ENCODE data around the gene MTAP. TPM values are rescaled to one million over a fixed set of nuclear protein-coding genes. Genes with fewer than 3 reads are reported as not detected.

The MTAP gene
- total RNA-seq, 1 experiment from 2014 or later, result 326 TPM

- TF ChIP-seq ATF3 (IDR thresholded peaks at IDR 0.05) (no peak), ZFX (IDR thresholded peaks at IDR 0.05) (no peak), JUND (IDR thresholded peaks at IDR 0.05) (no peak), ZNF274 (IDR thresholded peaks at IDR 0.05; ENCODE audit: low read depth, low read length) (no peak), YY1 (IDR thresholded peaks at IDR 0.05; ENCODE audit: extremely low read depth, insufficient replicate concordance, low read depth, low read length) (no peak)
These were observed 37.6 kb upstream of the MTAP start (continued) for GRCh38 chr9:21764846-21765245.

GRCh38 chr9:21766096-21766495 lies 36.3 kb upstream of the MTAP start:
- TF ChIP-seq POLR2AphosphoS5 (IDR thresholded peaks at IDR 0.05; ENCODE audit: low read depth, low read length) (no peak), EZH2phosphoT487 (IDR thresholded peaks at IDR 0.05; ENCODE audit: borderline replicate concordance) (no peak), SP1 (IDR thresholded peaks at IDR 0.05; ENCODE audit: low read depth) (no peak), TCF7L2 (IDR thresholded peaks at IDR 0.05; ENCODE audit: borderline replicate concordance, extremely low read depth, insufficient read depth, insufficient read length) (no peak), ZNF274 (IDR thresholded peaks at IDR 0.05; ENCODE audit: low read depth, low read length) (no peak), SIN3A (IDR thresholded peaks at IDR 0.05; ENCODE audit: low read depth) (no peak), RAD21 (IDR thresholded peaks at IDR 0.05; ENCODE audit: low read depth) (no peak), ZBTB33 (IDR thresholded peaks at IDR 0.05; ENCODE audit: extremely low read depth, insufficient replicate concordance, low read length) (no peak), ATF3 (IDR thresholded peaks at IDR 0.05) (no peak)
- ATAC-seq, result no peak
- Histone ChIP-seq H3K36me3 (ENCODE audit: control insufficient read depth in 1 of 2, insufficient read depth in 2 of 2, low read length in 2 of 2) (no peaks in the 10 kb centered on the region), H3K9ac (ENCODE audit: low read length) (no peak overlapping the region), H3K4me3 (replicated peaks in 1 of 2; ENCODE audit: low read depth in 1 of 2, low read length in 2 of 2) (no peak overlapping the region), H3K79me2 (ENCODE audit: insufficient read depth, low read length) (no peaks in the 10 kb centered on the region), H3K4me2 (ENCODE audit: low read length) (no peak overlapping the region), H3K4me1 (ENCODE audit: control insufficient read depth in 1 of 2, insufficient read depth in 2 of 2, low read length in 2 of 2) (peaks cover 16 to 28% of the 10 kb centered on the region in 2 experiments), H3K27ac (ENCODE audit: low read depth, low read length) (no peak overlapping the region), H2AFZ (ENCODE audit: low read depth, low read length, poor library complexity, severe bottlenecking) (no peak overlapping the region), H3K9me2 (ENCODE audit: insufficient read depth) (no peaks in the 10 kb centered on the region), H3K27me3 (ENCODE audit: insufficient read depth, low read length) (no peaks in the 10 kb centered on the region), H3K9me3 (ENCODE audit: control insufficient read depth in 1 of 2, insufficient read depth in 1 of 2, low read depth in 1 of 2, low read length in 2 of 2) (no peaks in the 10 kb centered on the region), H4K20me1 (ENCODE audit: insufficient read depth) (no peaks in the 10 kb centered on the region)
- no TSS peak for BruUV-seq (replicated peaks)
- intact Hi-C loops (cut with micrococcal nuclease), result no loop called here
- POLR2A ChIA-PET, result no interaction called here
- no peak for DNase-seq (ENCODE audit: low read depth, low spot score)
- CTCF ChIA-PET, result no interaction called here
- RAD21 ChIA-PET (ENCODE audit: low non-redundant PET in 1 of 2, low total read pairs in 2 of 2, uncharacterized antibody in 2 of 2, unreplicated experiment in 2 of 2), result no interaction called here

Measured in HCT116 (cell line).